ENCODE data around the gene CKLF.
"Not testable (repeated sequence)": the region's sequence is repeated elsewhere in the genome, so short reads cannot be mapped to it uniquely, and the experiment has no call there.

CKLF gene

GRCh38 chr16:66569131-66569530 is 16.8 kb downstream of the CKLF start:
- DNase-seq (ENCODE audit: low spot score): no peak

- no peak for DNase-seq (ENCODE audit: low spot score)
Observed at GRCh38 chr16:66569827-66570405, 17.5 kb downstream of the CKLF start.

- DNase-seq (ENCODE audit: low spot score): no peak
Observed at GRCh38 chr16:66572356-66572755, 20.0 kb downstream of the CKLF start.

DNA sequence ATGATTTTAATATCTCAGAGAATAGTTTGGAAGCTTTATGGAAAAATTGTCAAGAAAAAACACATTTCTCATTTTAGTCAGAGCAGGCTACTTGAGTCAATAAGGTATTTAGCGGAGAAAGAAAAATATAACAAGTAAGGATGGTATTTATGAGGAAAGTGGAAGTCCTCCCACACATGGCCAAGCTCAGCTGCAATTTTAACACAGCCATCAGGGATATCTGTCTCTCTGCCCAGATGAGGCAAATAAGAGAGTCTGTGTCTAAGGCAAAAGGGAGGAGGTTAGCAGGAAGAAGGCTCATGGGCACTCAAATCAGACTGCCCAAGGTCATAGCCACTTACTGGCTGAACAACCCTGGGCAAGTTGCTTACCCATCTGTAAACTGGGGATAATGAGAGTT is 21.7 kb downstream of the CKLF start:
- DNase-seq (ENCODE audit: low spot score): no peak

DNA sequence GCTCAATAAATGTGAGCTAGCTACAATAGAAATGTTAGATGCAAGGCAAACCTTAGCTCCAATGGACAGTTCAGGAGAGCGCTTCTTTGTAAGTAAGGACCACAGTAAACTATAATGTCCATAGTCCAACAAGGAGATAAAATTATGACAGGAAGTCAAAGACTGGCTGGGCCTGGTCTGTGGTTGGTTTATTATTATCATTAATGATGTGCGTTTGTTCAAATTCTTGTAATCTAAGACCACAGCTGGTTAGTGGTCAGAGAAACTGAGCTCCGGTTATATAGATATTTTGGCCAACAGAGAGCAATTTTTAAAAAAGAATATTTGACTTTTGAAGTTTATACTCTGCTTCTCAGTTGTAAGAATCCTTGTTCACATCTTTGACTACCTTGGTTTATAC is 22.2 kb downstream of the CKLF start:
- no peak for DNase-seq (ENCODE audit: low spot score)

DNA sequence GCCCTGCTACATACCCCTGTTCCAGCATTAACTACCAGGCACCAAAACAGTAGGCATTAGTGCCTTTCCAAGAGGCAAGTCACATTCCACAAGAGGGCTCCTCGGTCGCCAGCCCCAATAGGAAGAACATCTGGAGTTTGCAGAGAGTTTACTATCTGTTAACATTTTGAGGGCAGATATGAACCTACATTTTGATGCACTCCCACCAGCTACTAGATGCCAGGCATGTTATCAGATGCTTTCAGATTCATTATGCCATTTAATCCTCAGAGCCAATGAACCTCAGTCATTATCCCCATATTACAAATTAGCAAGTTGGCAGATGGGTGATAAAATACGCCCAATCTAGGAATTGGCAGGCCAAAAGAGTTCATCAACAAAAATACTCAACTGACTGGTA is 22.7 kb downstream of the CKLF start:
- no peak for DNase-seq (ENCODE audit: low spot score)

DNA sequence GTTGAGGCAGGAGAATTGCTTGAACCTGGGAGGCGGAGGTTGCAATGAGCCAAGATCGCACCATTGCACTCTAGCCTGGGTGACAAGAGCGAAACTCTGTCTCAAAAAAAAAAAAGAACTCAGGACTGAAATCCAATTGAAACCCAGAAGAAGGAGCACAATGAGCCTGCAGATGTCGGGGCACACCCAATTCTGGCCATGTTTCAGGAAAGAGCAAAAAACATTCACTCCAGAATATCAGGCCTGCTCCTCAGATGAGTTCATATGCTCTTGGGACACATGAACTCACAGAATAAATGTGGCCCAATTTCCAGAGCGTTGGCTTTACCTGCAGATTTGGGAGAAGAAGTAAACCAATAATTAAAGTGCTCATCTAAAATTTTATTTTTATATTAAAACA is 23.9 kb downstream of the CKLF start:
- no peak for DNase-seq (ENCODE audit: low spot score)

- DNase-seq (ENCODE audit: low spot score): peak; percentile 75
Observed at GRCh38 chr16:66578651-66579531, 26.5 kb downstream of the CKLF start, which contains the start of gene CMTM2. TSS of gene CMTM2 (plus strand) at chr16:66579463. CDS start at chr16:66579608, 145 bp downstream.

GRCh38 chr16:66580605-66581209 is 28.3 kb downstream of the CKLF start:
- DNase-seq (ENCODE audit: low spot score): no peak

DNA sequence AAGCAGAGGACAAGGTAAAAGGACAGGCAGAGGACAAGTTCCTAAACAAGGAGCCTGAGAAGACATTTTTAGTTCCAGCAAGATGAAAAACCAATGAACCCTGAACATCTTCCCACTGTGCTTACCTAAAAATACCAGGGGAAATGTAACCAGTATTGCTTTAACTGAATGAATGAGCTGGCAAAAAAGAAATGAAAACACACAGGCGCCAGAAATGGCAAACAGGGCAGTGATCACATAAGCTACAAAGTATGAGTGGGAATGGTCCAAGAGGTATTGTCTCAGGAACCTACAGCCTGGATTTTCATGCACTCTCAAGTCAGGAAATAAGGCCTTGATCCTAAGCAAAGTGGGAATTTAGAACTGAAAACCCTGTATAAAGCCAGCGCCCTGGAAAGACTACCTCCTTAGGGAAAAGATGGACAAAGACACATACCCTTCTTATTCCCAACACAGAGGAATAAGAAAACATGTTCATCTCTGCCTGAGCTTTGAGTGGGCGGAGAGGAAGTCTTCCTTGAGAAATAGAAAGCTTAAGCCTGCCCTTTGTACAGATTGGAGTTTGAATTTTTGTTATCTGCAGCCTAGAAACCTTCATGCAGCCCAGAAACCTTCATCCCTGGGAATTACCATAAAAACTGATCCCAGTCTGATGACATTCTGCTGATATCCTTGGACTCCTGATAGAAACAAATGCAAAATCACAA is 29.0 kb downstream of the CKLF start:
- no peak for DNase-seq (ENCODE audit: low spot score)

GRCh38 chr16:66585481-66586239 is 33.3 kb downstream of the CKLF start:
- DNase-seq (ENCODE audit: low spot score): no peak

- no peak for DNase-seq (ENCODE audit: low spot score)
Observed at GRCh38 chr16:66587881-66588600, 35.7 kb downstream of the CKLF start.

DNA sequence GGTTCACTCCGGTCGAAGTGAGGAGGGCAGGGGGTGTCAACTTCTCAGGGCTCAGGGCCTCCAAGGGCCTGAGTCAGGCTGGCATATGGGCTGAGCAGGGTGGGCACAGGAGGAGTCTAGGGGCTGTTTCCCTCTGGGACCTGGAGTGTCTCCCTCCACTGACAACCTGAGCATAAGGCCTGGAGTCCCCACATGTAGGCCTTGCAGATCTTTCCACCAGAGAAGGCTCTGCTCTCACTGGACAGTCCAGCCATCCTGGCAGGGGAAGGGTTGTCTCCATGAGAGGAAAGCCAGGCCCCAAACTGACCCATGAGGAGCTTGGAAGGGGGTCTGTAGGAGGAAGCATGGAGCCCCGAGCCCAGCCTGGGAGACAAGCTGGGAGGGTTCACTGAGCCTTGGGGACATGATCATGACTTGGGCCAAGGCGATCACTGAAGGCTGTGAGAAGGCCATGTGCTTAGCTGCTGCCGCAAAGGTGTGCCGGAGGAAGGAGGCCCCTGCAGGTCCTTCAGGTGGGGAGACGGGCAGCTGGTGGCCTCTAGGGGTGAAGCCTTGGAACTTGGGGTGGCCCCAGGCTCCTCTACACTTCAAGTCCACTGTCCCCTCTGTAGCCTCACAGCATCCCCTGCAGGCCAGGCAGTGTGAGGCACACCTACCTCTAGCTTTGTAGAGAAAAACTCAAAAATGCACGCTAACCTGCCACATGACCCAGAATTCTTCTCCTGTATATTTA is 36.8 kb downstream of the CKLF start:
- no peak for DNase-seq (ENCODE audit: low spot score)

GRCh38 chr16:66590322-66590721 is 37.9 kb downstream of the CKLF start:
- DNase-seq (ENCODE audit: low spot score): no peak

- no peak for DNase-seq (ENCODE audit: low spot score)
Observed at GRCh38 chr16:66591018-66591417, 38.6 kb downstream of the CKLF start.

GRCh38 chr16:66592241-66592640 is 39.9 kb downstream of the CKLF start:
- no peak for DNase-seq (ENCODE audit: low spot score)

DNA sequence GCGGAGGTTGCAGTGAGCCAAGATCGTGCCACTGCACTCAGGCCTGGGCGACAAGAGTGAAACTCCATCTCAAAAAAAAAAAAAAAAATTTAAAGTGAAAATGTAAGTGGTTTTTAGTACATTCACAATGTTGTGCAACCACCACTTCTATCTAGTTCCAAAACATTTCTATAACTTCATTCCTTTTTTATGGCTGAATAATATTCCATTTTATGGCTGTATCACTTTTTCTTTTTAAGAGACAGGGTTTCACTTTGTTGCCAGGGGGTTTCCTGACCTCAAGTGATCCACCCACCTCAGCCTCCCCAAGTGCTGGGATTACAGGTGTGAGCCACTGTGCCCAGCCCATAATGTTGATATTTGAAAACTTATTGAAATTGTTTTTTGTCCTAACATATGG is 40.4 kb downstream of the CKLF start:
- DNase-seq (ENCODE audit: low spot score): no peak

DNA sequence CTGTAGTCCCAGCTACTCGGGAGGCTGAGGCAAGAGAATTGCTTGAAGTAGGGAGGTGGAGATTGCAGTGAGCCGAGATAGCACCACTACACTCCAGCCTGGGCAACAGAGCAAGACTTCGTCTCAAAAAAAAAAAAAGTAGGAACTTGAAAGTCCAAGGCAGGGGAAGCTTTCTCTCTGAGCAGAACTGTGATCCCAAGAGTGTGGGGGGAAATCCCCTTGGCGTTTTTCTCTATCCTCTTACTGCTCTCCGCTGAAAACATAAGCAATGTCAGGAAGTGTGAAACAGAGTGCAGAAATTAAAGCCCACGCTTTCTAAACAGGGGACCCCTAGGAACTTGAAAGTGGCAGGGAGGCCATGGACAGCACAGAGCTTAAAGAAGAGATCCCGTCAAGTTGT is 42.4 kb downstream of the CKLF start:
- DNase-seq (ENCODE audit: low spot score): no peak

DNA sequence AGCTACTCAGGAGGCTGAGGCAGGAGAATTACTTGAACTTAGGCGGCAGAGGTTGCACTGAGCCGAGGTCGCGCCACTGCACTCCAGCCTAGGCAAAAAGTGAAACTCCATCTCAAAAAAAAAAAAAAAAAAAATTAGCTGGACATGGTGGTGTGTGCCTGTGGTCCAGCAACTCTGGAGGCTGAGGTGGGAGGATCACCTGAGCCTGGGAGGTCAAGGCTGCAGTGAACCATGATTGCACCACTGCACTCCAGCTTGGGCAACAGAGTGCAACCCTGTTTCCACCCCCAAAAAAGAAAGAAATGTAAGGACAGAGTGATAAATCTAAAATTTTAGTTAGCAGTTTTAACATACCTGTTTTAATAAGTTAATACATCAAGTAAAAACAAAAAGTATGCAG is 44.2 kb downstream of the CKLF start:
- DNase-seq (ENCODE audit: low spot score): not testable (repeated sequence)
